ENCODE data around the gene ASTN1. TPM values are rescaled to one million over a fixed set of nuclear protein-coding genes. Genes with fewer than 3 reads are reported as not detected.
A peak's percentile ranks its signal among the peaks of the same experiment; 100 is the strongest.

The ASTN1 gene
- total and polyA plus RNA-seq, 9 of the 15 experiments (the other 6 are each of a cell fraction or from before 2014, with no cell fraction given): 0.05 to 0.22 (median 0.18) TPM

DNA sequence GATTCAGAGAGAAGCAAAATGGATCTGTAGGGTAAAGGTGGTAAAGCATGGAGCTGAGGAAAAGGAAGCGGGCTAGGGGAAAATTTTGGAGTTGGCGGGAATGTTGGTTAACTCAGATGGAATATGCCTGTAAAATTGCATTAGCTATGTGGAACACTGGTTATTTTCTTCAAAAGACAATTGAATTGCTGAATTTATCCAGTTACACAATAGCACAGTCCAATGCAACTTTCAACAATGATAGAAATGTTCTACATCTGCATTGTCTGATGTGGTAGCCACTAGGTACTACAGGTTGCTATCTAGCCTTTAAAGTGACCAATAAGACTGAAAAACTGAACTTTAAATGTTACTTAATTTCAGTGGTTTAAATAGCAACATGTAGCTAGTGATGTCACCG is 315.2 kb downstream of the ASTN1 start (continued):
- TF ChIP-seq, protein P1, sequence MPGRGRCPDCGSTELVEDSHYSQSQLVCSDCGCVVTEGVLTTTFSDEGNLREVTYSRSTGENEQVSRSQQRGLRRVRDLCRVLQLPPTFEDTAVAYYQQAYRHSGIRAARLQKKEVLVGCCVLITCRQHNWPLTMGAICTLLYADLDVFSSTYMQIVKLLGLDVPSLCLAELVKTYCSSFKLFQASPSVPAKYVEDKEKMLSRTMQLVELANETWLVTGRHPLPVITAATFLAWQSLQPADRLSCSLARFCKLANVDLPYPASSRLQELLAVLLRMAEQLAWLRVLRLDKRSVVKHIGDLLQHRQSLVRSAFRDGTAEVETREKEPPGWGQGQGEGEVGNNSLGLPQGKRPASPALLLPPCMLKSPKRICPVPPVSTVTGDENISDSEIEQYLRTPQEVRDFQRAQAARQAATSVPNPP (IDR thresholded peaks at IDR 0.05; ENCODE audit: borderline replicate concordance, insufficient read depth, insufficient read length): no peak

DNA sequence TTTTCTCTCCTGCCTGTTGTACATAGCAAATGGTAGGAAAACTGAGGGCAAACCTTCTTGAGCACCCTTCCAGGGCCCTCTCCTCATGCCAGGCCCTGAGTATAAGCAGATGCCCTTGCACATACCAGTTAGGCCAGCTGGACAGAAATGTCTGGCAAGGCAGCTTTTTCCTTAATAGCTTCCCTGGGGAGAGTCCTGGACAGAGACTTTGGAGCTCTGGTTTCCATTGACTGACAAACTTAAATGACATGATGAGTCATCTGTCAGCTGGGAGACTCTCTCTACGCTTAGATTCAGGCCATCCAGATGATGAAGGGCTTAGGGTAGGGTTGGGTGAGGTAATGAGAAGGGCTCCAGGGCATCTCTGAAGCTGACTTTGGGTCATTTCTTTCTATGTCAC is 317.5 kb downstream of the ASTN1 start:
- no peak overlapping the region for H3K9ac ChIP-seq (ENCODE audit: insufficient read depth in 1 of 2, low read depth in 2 of 2, low read length in 2 of 2)
- H4K20me1 ChIP-seq (replicated peaks; ENCODE audit: control insufficient read depth, insufficient read depth, low read length): no peaks in the 10 kb centered on the region
- in situ Hi-C loops (cut with MboI) (loop anchor here (10.0 kb wide), 1 partner anchor 472 kb away; no protein-coding TSS in a partner anchor), intact Hi-C loops (cut with micrococcal nuclease) (no loop called here)
- ATAC-seq (peak; percentile 64), DNase-seq (ENCODE audit: extremely low read depth in 1 of 4, low spot score in 3 of 4) (peak in 2 of 4 experiments; percentile 18 to 38), FAIRE-seq (no peak)
- BruUV-seq (replicated peaks): no TSS peak
- no peak overlapping the region for H2AFZ ChIP-seq (ENCODE audit: low read depth, low read length)
- H3K36me3 ChIP-seq (ENCODE audit: control insufficient read depth, insufficient read depth, low read length): no peaks in the 10 kb centered on the region
- H3K27ac ChIP-seq (ENCODE audit: extremely low read depth, low read depth, low read length): no peak overlapping the region
- no peak overlapping the region for H3K4me3 ChIP-seq
- WGBS (ENCODE audit: insufficient coverage, low coverage, missing lambda C conversion rate): 5% methylated on average over 1 of the region's 1 CpG
- no peaks in the 10 kb centered on the region for H3K27me3 ChIP-seq (ENCODE audit: control insufficient read depth in 2 of 2, insufficient read depth in 2 of 2, low read length in 2 of 2)
- no peaks in the 10 kb centered on the region for H3K9me1 ChIP-seq (ENCODE audit: control insufficient read depth, insufficient read depth, low read length)
- ChIA-PET CTCF (ENCODE audit: low intra/inter-chr PET ratio) (no interaction called here), POLR2A (interaction anchor here (0.7 kb wide), 1 partner anchor 441 kb away, joined by 3 read pairs; no protein-coding TSS in a partner anchor)
- no peak overlapping the region for H3K4me2 ChIP-seq (ENCODE audit: insufficient read depth, low read length)
- no peaks in the 10 kb centered on the region for H3K79me2 ChIP-seq (ENCODE audit: control insufficient read depth, insufficient read depth, low read length)
- peaks cover 0 to 10% of the 10 kb centered on the region in 2 experiments; a peak in 3 of 5 replicates for H3K4me1 ChIP-seq (replicated peaks in 1 of 2; ENCODE audit: control insufficient read depth in 2 of 2, insufficient read depth in 2 of 2, low read length in 2 of 2)
- no peaks in the 10 kb centered on the region for H3K9me3 ChIP-seq (replicated peaks; ENCODE audit: control insufficient read depth, insufficient read depth, low read depth, low read length)
- TF ChIP-seq ZNF316 (IDR thresholded peaks at IDR 0.05) (no peak), FOSL1 (tag; conservative IDR thresholded peaks at IDR 0.05) (peak; percentile 93), ATF7 (IDR thresholded peaks at IDR 0.05) (peak; percentile 32; the same call in 1 of the 2 replicates), MEIS2 (IDR thresholded peaks at IDR 0.05; ENCODE audit: partially characterized antibody) (peak; percentile 82), RCOR1 (IDR thresholded peaks at IDR 0.05; ENCODE audit: borderline replicate concordance in 1 of 2, low read depth in 2 of 2, low read length in 2 of 2) (peak in 1 of 2 experiments; percentile 27; a peak in 1 of 4 replicates), NFE2 (IDR thresholded peaks at IDR 0.05; ENCODE audit: low read depth) (0 out of 2 replicates have a peak, but pooled peaks have one; percentile 28), CTBP1 (IDR thresholded peaks at IDR 0.05; ENCODE audit: borderline replicate concordance) (peak; percentile 43; the same call in 1 of the 2 replicates), CHD4 (IDR thresholded peaks at IDR 0.05; ENCODE audit: insufficient read depth, insufficient replicate concordance, low read depth, low read length, poor library complexity, severe bottlenecking) (no peak), JUNB (CRISPR knock-in tag; conservative IDR thresholded peaks at IDR 0.05) (peak; percentile 61; the same call in 1 of the 2 replicates)
- TF ChIP-seq, protein P2, sequence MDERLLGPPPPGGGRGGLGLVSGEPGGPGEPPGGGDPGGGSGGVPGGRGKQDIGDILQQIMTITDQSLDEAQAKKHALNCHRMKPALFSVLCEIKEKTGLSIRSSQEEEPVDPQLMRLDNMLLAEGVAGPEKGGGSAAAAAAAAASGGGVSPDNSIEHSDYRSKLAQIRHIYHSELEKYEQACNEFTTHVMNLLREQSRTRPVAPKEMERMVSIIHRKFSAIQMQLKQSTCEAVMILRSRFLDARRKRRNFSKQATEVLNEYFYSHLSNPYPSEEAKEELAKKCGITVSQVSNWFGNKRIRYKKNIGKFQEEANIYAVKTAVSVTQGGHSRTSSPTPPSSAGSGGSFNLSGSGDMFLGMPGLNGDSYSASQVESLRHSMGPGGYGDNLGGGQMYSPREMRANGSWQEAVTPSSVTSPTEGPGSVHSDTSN (CRISPR knock-in tag; IDR thresholded peaks at IDR 0.05; ENCODE audit: low read depth): no peak
- TF ChIP-seq, protein P2 (tag; conservative IDR thresholded peaks at IDR 0.05; ENCODE audit: low read depth): peak; percentile 67
- TF ChIP-seq, protein P3, sequence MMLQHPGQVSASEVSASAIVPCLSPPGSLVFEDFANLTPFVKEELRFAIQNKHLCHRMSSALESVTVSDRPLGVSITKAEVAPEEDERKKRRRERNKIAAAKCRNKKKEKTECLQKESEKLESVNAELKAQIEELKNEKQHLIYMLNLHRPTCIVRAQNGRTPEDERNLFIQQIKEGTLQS (IDR thresholded peaks at IDR 0.05): peak; percentile 93
- TF ChIP-seq, protein P3 (CRISPR knock-in tag; conservative IDR thresholded peaks at IDR 0.05): no peak
- TF ChIP-seq, protein P4, sequence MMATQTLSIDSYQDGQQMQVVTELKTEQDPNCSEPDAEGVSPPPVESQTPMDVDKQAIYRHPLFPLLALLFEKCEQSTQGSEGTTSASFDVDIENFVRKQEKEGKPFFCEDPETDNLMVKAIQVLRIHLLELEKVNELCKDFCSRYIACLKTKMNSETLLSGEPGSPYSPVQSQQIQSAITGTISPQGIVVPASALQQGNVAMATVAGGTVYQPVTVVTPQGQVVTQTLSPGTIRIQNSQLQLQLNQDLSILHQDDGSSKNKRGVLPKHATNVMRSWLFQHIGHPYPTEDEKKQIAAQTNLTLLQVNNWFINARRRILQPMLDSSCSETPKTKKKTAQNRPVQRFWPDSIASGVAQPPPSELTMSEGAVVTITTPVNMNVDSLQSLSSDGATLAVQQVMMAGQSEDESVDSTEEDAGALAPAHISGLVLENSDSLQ (IDR thresholded peaks at IDR 0.05): peak; percentile 75

All from K562 (cell line).